NCI-H345 (cell line): ENCODE measurements around the gene TLX2.
A peak's percentile ranks its signal among the peaks of the same experiment; 100 is the strongest.

Source experiments
- DNase-seq: peaks from one replicate; lab custom pipeline; 2025; lab: John Stamatoyannopoulos, UW

Gene TLX2

GRCh38 chr2:74511104-74511989, 2.9 kb upstream of the TLX2 start:
- no peak for DNase-seq

DNA sequence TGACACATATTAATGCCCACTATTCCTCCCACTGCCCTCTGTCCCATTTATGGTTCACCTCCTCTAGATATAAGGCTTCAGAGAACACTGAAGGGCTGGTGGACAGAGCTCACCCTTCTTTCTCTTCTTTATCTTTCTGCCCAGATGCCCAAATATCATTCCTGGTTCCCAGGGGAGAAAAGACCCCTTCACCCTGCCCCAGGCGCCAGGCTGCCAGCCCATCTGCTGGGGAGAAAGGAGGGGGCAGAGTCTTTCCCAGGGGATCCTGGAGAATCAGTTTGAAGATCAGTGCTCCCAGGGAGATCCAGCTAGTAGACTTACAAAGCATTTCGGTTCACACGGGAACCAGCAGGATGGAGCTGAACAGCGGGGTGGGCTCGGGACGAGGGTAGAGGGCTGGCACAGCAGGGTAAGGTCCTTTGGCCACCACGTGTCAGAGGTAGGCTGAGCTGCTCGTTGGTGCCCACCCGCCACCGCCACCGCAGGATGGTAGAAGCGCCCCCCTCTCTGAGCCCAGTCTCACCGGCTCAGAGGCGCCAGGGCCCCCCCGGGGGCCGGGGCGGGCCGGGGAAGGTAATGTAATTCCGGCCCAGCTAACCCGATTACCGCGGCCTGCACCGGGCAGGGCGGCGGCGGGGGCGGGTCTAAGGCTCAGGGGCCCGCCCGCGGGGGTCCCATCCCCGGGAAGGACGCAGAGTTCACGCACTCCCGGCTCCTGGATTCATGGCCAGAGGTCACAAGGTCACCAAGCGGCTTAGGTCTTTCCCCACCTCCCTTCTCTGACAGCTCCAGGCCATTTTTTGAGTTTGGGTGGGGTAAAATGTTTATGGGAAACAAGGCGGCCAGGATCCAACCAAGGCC, 1.3 kb upstream of the TLX2 start:
- DNase-seq: no peak

DNA sequence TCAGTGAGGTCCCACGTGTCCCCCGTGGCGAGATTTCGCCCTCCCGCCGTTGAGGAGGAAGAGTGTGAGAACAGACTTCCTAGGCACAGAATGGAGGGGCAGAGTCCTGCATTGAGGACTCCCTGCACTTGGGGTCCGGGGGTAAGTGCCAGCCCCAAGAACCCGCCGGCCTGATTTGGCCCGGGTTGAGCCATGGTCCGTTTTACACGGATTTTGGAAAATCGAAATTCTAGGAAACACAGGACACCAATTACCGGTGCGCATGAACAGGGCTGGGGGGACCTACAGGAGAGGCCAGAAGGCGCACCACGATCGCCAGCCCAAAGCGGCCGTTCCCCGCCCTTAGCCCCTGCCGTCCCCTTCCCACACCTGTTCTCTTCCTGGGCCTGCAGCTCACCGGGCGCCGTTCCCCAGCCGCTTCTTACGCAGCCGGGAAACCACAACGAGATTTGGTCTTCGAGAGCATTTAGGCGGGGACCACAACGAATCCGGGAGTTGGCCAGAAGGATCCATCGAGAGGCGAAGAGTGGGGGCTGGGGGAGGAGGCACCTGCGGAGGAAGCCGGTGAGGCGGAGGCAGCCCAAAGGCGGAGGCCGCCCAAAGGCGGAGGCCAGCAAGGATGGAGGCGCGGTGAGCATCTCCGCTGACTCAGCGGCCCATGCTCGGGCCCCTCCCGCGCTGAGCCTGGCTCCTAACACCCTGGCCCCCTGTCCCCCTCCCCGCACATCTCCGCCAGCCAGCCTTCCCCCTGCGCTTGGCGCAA, 464 bp upstream of the TLX2 start:
- DNase-seq: no peak

DNA sequence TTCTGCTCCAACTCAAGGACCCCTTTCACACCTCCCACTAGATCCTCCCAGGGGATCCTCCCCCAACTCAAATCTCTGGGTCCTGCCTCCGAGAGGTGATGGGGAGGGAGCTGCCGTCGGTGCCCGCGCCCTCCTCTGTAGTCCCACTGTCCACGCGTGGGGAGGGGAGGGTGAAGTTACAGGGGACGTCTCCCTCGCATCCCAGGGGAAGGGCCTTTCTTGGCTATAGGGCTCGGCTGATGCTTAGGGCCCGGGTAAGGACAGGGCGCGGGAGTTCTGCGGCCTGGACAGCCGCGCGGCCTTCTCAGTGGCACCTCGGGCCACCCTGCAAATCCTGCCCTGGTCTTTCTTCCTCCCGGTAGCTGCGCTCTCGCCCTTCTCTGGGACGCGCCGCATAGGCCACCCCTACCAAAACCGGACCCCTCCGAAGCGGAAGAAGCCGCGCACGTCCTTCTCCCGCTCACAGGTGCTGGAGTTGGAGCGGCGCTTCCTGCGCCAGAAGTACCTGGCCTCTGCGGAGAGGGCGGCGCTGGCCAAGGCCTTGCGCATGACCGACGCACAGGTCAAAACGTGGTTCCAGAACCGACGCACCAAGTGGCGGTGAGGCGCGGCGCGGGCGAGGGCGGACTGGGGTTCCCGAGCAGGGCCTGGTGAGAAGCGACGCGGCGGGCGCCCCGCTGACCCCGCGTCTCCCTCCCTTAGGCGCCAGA, 1.2 kb downstream of the TLX2 start:
- DNase-seq: no peak

GRCh38 chr2:74515981-74516633, 1.9 kb downstream of the TLX2 start:
- DNase-seq: no peak

- no peak for DNase-seq
Observed at GRCh38 chr2:74516650-74517049, 2.4 kb downstream of the TLX2 start.

DNA sequence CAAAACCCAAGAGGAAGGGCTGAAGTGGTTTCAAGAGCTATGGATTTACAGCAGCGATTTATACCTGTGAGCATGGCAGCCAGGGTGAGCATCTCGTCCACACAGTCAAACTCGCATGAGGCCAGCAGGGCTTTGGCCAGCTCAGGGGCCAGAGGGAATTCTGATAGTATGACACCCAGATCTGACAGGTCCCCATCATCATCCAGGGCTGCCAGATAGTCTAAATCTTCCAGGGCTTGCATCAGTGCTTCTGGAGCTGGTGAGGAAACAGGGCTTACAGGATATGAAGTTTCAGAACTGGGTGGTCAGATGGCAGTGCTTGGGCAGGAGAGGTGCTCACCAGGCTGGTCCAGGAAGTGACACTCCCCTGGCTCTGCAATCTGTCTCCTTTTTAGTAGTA, 8.3 kb downstream of the TLX2 start:
- DNase-seq: no peak

DNA sequence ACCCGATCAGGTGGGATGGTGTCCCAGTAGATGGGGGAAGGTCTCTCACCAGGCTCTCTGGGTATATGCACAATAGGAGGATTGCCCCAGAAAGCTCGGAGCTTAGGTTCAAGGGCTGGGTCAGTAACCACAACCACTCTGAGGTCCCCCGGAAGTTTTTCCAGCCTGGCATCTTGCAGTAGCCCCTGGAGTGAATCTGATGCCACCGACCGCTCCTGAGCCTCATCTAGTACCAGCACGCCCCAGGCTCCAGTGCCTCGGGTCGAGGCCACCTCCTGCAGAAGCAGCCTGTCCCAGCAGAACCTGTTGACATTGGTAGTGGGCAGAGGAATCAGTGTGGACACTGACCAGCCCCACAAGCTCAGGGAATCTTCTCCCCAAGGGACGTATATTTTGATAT, 9.8 kb downstream of the TLX2 start:
- DNase-seq: no peak

GRCh38 chr2:74524955-74525716, 10.9 kb downstream of the TLX2 start:
- no peak for DNase-seq

- peak; percentile 11 for DNase-seq
Observed at GRCh38 chr2:74525717-74526648, 11.7 kb downstream of the TLX2 start, which contains the start of gene DQX1. Gene DQX1 (minus strand): TSS chr2:74526231. CDS start chr2:74525729, 502 bp downstream.

GRCh38 chr2:74526649-74527230, 12.5 kb downstream of the TLX2 start:
- no peak for DNase-seq

DNA sequence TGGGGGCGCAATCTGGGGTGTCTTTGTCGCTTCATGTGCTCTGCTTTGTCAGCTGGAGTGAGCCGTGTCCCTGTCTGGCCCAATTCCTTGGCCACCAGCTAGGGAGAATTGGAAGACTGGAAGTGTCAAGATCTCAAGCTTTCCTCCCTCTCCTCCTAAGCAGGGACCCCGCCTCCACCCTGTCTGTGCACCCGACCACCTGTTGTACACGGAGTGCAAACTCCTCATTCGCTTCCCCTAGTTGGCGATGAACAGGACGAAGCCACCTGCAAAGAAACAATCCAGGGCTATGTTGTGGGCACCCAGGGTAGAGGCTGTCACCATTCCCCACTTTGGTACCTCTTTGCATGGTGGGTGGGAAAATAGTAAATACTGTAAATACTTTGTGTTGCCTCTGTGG, 13.5 kb downstream of the TLX2 start:
- no peak for DNase-seq

GRCh38 chr2:74528600-74529356, 14.5 kb downstream of the TLX2 start:
- DNase-seq: no peak

DNA sequence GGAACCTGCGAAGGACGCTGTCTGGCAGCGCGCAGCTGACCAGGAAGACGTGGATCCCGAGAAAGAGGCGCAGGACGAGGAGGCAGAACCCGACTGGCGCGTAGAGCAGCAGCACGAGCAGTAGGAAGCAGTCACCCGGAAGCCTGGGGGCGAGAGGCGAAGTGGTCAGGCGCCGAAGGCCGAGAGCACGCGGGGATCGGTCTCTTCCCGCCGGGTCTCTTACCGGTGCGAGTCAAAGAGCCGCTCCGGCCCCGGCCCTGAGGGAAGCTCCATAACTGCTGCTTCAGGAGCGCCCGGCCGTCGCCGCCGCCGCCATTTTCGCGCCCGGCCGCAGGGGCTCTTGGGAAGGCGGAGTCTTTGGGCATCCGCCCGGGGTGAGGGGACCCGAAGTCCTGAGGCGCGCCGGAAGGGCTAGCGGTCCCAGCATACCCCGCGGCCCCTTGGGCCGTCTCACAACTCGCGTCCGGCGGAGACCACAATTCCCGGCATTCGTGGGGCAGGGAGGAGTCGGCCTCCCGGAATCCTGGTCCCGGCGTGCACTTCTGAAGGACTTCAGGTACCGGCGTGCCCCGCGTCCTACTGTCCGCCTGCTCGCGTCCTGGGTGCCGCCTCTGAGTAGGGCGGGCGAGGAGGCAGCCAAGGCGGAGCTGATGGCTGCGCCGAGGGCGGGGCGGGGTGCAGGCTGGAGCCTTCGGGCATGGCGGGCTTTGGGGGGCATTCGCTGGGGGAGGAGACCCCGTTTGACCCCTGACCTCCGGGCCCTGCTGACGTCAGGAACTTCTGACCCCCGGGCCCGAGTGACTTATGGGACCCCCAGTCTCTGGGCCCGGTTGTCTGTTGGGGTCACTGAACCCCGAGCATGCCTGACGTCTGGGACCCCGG, 15.3 kb downstream of the TLX2 start, which contains the start of the genes AUP1 and HTRA2:
Gene AUP1, minus strand, starts transcription at position 350 of the 882 bp plus-strand sequence. Its CDS starts 77 bp downstream, at position 273.
Gene HTRA2, plus strand, starts transcription at position 577 of the 882 bp plus-strand sequence. Its CDS starts 74 bp downstream, at position 651.
- DNase-seq: peak; percentile 98

DNA sequence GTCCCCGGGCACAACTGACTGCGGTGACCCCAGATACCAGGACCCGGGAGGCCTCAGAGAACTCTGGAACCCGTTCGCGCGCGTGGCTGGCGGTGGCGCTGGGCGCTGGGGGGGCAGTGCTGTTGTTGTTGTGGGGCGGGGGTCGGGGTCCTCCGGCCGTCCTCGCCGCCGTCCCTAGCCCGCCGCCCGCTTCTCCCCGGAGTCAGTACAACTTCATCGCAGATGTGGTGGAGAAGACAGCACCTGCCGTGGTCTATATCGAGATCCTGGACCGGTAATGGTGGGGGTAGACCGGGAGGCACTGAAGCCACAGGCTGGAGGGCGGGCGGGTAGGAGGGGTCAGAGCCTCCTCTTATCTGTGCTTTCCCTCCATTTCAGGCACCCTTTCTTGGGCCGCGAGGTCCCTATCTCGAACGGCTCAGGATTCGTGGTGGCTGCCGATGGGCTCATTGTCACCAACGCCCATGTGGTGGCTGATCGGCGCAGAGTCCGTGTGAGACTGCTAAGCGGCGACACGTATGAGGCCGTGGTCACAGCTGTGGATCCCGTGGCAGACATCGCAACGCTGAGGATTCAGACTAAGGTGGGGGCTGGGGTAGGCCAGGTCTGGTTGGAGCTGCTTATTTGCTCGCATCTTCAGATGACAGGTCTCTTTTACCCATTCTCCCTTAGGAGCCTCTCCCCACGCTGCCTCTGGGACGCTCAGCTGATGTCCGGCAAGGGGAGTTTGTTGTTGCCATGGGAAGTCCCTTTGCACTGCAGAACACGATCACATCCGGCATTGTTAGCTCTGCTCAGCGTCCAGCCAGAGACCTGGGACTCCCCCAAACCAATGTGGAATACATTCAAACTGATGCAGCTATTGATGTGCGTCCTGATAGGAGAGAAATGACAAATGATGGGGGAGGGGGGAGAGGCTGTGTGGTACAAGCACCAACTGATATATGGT, 16.3 kb downstream of the TLX2 start:
- peak; percentile 14 for DNase-seq
